Stimulated activated CD8-positive, alpha-beta memory T cell treated with anti-CD3 and anti-CD28 coated beads, Interleukin-4, amount 100 ng/mL, for 24 hours (primary cell): ENCODE measurements around the gene RAB1A.
"Not testable (repeated sequence)": the region's sequence is repeated elsewhere in the genome, so short reads cannot be mapped to it uniquely, and the experiment has no call there.

ENCODE experiments used
- DNase-seq: peaks from one replicate; pipeline ENCODE4 v3.0.0-alpha.2; 2020; ENCODE audit warnings: low read depth

RAB1A gene

GRCh38 chr2:65136253-65136652, 6.3 kb upstream of the RAB1A start:
- DNase-seq, result no peak

DNA sequence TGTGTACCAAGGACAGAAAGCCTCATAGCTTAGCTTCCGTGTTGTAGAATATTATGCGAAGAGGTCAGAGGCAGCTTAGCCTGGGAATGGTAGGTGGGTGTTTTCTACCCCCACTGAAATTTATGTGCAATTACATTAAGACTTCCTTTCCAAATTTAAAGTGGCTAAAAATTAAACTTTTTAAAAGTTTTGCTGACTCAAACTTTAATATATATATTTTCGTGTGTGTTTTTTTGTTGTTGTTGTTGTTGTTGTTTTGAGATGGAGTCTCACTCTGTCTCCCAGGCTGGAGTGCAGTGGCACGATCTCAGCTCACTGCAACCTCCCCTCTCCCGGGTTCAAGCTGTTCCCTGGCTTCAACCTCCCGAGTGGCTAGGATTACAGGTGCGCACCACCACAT, 4.3 kb upstream of the RAB1A start:
- no peak for DNase-seq

GRCh38 chr2:65133626-65134025, 3.7 kb upstream of the RAB1A start:
- no peak for DNase-seq

- not testable (repeated sequence) for DNase-seq
These were observed 3.0 kb upstream of the RAB1A start for GRCh38 chr2:65132930-65133329.

- no peak for DNase-seq
These were observed 814 bp upstream of the RAB1A start for GRCh38 chr2:65130664-65131175.

DNA sequence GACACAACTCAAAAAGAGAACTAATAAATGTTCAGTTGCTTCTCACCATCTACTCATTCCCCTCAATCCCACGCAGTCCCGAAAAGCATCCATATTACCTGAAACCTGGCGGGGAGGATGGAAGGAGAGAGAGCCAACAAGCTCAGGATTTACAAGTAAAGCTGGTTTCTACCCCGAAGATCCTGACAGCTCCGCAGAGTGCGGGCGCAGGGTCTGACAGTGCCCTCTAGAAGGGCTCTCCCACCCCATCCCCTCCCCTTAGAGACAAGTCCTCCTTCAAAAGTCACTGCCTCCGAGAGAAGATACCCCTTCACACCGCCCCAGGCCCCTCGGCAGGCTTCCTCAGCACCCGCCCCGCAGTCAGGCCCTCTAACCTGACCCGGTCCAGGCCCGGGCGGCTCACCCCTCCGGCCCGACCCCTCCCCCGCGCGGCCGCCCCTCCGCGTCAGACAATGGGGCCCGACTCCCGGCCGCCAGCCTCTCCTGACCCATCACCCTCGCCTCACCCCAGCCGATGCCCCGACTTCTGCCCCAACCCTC, 550 bp downstream of the RAB1A start:
- DNase-seq, result no peak

- DNase-seq, result no peak
These were observed 1.4 kb downstream of the RAB1A start for GRCh38 chr2:65128297-65129190.

DNA sequence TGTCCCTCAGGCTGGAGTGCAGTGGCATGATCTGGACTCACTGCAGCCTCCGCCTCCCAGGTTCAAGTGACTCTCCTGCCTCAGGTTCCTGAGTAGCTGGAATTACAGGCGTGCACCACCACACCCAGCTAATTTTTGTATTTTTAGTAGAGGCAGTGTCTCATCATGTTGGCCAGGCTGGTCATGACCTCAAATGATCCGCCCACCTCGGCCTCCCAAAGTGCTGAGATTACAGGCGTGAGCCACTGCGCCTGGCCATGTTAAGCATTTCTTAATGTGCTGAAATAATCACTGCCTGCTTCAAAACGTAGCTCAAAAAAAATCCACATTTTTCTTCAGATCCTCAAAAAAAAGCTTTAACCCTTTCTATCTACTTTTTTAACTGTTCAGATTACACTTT, 4.4 kb downstream of the RAB1A start:
- DNase-seq, result not testable (repeated sequence)

- no peak for DNase-seq
These were observed 7.6 kb downstream of the RAB1A start for GRCh38 chr2:65122313-65122712.

GRCh38 chr2:65120990-65121693, 8.8 kb downstream of the RAB1A start:
- no peak for DNase-seq

DNA sequence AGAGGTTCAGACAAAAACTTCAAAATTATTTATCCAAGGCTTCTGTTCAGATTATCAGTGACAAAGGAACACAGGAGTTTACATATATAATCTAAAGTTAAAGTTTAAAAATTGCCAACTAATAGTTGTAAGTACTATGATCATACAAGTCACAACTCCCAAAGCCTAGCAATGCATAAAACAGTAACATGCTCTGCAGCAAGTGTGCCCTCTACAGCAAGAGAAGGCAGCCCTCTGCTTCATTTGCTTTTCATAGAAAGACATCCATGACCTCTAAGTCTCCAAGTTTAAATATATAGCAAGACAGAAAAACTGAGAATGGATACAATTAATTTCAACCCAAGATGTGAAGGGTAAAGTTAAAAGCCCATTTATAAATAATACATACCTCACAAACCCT, 13.3 kb downstream of the RAB1A start:
- no peak for DNase-seq

- DNase-seq, result no peak
These were observed 15.0 kb downstream of the RAB1A start for GRCh38 chr2:65114921-65115320.

- DNase-seq, result no peak
These were observed 16.1 kb downstream of the RAB1A start for GRCh38 chr2:65113816-65114215.

GRCh38 chr2:65113229-65113628, 16.7 kb downstream of the RAB1A start:
- no peak for DNase-seq

- DNase-seq, result no peak
These were observed 17.3 kb downstream of the RAB1A start for GRCh38 chr2:65112633-65113032.

DNA sequence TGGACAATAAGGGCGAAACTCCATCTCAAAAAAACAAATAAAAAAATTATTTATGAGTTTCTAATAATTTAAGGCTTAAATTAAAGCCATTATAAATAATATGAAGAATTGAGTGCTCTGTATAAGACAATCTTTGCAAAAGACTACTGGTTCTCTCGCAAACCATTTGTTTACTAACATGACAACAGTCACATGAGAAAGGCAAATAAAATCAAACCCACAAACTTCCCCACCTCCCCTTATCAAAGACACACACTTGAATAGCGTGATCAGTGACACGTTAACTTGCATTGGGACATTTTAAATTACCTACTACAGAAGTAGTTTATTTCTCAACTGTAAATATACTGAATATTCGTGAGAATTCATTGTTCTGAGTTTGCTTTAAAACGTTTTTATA, 21.1 kb downstream of the RAB1A start:
- no peak for DNase-seq

- no peak for DNase-seq
These were observed 22.4 kb downstream of the RAB1A start for GRCh38 chr2:65107530-65107929.

GRCh38 chr2:65103013-65103715, 26.7 kb downstream of the RAB1A start:
- no peak for DNase-seq

- DNase-seq, result no peak
These were observed 28.8 kb downstream of the RAB1A start for GRCh38 chr2:65101071-65101470.

- no peak for DNase-seq
These were observed 31.2 kb downstream of the RAB1A start for GRCh38 chr2:65098741-65099140.

GRCh38 chr2:65097844-65098243, 32.1 kb downstream of the RAB1A start:
- no peak for DNase-seq

GRCh38 chr2:65096948-65097347, 33.0 kb downstream of the RAB1A start:
- DNase-seq, result no peak
